Esophagus squamous epithelium (tissue), 4 donors: Measurements from ENCODE around the gene KRT86.

Experiments
- POLR2A ChIP-seq, 4 donors: fragments of 450-650 bp; IDR thresholded peaks; one replicate each; pipeline ENCODE4 v1.6.1; 2017; ENCODE audit warnings: antibody characterized with exemption in 4 of 4, mild to moderate bottlenecking in 4 of 4, moderate library complexity in 3 of 4
- TF ChIP-seq, protein P1 (sequence below), 6 experiments: fragments of 450-650 bp in 4 of 6; fragments of 200-600 bp in 2 of 6; sonication (generic) in 2 of 6; IDR thresholded peaks; one replicate each; pipeline ENCODE4 v1.5.1; 2016 to 2019; ENCODE audit warnings: antibody characterized with exemption in 6 of 6, mild to moderate bottlenecking in 4 of 6, moderate library complexity in 4 of 6

DNA sequence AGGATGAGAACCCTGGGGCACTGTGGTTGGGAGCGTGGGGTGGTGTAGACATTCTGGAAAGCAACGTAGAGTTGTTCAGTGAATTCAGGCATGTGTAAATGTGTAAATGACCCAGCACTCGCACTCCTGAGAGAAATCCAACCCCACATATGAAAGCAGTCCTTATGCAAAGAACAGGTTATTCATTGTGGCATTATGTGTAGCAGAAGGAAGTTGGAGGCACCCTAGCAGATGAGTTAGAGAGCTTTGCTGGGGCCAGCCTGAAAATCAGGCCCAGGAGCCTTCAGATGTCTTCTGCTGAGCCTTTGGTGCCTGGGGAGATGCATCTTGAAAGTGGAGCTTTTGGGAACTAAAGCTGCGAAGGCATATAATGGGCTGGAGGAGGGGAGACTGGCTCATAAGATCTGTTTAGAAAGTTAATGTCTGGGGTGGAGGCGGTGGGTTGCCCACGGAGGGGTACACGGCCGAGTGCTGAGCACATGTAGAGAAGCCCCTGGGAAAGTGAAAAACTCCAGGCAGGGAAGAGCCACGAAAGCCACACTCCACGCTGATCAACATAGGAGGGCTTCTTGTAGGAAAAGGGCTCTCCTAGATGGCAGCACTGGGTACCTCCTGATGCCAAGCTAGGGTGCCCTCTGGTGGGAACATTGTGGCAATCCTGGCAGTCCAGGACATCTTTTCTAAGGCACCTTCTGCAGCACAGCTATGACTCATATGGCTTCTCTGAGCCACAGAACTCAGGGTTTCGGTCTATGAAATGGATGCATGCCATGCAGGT is 52.8 kb downstream of the KRT86 start:
- TF ChIP-seq, protein P1, sequence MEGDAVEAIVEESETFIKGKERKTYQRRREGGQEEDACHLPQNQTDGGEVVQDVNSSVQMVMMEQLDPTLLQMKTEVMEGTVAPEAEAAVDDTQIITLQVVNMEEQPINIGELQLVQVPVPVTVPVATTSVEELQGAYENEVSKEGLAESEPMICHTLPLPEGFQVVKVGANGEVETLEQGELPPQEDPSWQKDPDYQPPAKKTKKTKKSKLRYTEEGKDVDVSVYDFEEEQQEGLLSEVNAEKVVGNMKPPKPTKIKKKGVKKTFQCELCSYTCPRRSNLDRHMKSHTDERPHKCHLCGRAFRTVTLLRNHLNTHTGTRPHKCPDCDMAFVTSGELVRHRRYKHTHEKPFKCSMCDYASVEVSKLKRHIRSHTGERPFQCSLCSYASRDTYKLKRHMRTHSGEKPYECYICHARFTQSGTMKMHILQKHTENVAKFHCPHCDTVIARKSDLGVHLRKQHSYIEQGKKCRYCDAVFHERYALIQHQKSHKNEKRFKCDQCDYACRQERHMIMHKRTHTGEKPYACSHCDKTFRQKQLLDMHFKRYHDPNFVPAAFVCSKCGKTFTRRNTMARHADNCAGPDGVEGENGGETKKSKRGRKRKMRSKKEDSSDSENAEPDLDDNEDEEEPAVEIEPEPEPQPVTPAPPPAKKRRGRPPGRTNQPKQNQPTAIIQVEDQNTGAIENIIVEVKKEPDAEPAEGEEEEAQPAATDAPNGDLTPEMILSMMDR (IDR thresholded peaks at IDR 0.05): peak; percentile 74 to 92 (median 82)
- no peak for TF ChIP-seq POLR2A (IDR thresholded peaks at IDR 0.05)
